ENCODE measurements around the gene TRPC6.

The TRPC6 gene

GRCh38 chr11:101509922-101510321 lies 73.9 kb downstream of the TRPC6 start:
- no peak overlapping the region for H3K4me3 ChIP-seq (ENCODE audit: low read depth, low read length)
- TF ChIP-seq, protein P1, sequence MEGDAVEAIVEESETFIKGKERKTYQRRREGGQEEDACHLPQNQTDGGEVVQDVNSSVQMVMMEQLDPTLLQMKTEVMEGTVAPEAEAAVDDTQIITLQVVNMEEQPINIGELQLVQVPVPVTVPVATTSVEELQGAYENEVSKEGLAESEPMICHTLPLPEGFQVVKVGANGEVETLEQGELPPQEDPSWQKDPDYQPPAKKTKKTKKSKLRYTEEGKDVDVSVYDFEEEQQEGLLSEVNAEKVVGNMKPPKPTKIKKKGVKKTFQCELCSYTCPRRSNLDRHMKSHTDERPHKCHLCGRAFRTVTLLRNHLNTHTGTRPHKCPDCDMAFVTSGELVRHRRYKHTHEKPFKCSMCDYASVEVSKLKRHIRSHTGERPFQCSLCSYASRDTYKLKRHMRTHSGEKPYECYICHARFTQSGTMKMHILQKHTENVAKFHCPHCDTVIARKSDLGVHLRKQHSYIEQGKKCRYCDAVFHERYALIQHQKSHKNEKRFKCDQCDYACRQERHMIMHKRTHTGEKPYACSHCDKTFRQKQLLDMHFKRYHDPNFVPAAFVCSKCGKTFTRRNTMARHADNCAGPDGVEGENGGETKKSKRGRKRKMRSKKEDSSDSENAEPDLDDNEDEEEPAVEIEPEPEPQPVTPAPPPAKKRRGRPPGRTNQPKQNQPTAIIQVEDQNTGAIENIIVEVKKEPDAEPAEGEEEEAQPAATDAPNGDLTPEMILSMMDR (conservative IDR thresholded peaks at IDR 0.05; ENCODE audit: low read depth, low read length): no peak
- DNase-seq (ENCODE audit: low read depth): no peak

DNA sequence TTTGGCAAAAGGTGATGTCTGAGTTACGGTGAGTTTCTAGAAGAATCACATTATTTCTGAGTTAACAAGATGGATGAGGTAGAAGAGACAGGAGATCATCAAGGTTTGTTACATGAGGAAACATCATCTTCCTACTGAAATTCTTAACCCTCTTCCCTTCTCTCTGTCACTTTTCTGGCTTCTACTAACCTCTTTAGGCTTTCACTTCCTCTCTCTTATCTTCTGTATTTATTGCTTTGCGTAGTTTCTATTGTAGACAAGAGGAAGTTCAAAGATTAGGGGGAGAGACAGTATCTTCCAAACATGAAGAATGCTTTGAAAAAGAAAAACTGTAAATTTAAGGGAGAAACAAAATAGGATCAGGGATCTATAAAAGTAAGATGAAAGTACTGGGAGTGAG lies 75.4 kb downstream of the TRPC6 start:
- no peak for DNase-seq (ENCODE audit: low read depth)
- H3K4me3 ChIP-seq (ENCODE audit: low read depth, low read length): no peak overlapping the region
- TF ChIP-seq, protein P1 (conservative IDR thresholded peaks at IDR 0.05; ENCODE audit: low read depth, low read length): no peak

DNA sequence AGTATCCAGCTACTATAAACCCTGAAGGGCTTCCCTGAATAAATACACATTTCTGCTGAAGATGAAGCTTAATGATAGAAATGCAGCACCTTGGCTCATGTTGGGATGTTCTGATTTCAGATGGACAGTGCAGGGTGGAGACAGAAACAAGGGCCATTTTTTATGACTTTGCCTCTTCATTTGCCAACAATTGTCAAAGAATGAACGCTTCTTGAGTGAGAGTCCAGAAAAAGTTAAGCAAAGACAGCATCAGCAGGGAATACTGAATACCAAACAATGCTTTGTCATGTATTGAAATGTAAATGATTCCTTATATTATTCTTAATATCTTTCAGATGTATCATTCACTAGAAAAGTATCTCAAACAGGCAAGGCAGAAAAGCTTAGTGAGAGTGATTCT lies 84.9 kb downstream of the TRPC6 start:
- TF ChIP-seq, protein P1 (conservative IDR thresholded peaks at IDR 0.05; ENCODE audit: low read depth, low read length): no peak
- no peak for DNase-seq (ENCODE audit: low read depth)
- H3K4me3 ChIP-seq (ENCODE audit: low read depth, low read length): no peak overlapping the region

DNA sequence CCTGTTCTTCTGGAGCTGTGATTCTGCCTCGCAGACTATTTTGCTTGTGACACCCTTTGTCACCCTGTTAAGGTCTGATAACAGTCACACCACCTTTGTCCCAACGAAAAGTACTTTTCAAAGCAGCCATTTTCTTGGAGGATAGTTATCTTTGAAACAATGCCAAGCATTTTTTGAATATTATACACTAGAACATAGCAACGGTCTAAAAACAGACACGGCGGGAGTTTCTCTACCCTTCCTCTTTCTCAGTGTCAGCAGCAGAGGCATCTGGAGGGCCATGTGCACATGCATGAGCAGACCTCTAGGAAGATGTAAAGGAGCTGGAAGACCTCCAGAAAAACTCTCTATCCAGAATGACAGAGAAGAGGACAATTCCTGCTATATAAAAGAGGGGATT lies 86.5 kb downstream of the TRPC6 start:
- no peak for DNase-seq (ENCODE audit: low read depth)
- TF ChIP-seq, protein P1 (conservative IDR thresholded peaks at IDR 0.05; ENCODE audit: low read depth, low read length): no peak
- H3K4me3 ChIP-seq (ENCODE audit: low read depth, low read length): no peak overlapping the region

DNA sequence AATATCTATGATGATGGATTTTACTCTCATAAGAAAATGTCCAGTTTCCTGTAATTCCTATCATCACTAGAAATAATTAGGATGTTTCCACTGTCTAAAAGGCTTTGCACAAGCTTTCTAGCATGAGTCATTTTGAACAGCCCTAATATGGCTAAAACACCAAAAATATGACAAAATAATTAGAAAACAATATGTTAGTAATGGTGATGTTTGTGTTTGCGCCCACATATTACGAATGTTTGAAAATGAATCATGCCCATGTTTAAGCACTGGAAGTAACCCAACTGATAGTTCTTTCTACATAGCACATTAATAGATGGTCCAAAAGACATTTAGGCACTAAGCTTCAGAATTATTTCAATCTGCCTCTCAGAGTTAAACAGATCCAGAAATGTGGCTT lies 96.0 kb downstream of the TRPC6 start:
- TF ChIP-seq, protein P1 (conservative IDR thresholded peaks at IDR 0.05; ENCODE audit: low read depth, low read length): no peak
- H3K4me3 ChIP-seq (ENCODE audit: low read depth, low read length): no peak overlapping the region
- DNase-seq (ENCODE audit: low read depth): no peak

GRCh38 chr11:101482556-101483124 lies 101.2 kb downstream of the TRPC6 start:
- DNase-seq (ENCODE audit: low read depth): no peak
- TF ChIP-seq, protein P1 (conservative IDR thresholded peaks at IDR 0.05; ENCODE audit: low read depth, low read length): no peak
- H3K4me3 ChIP-seq (ENCODE audit: low read depth, low read length): no peak overlapping the region

DNA sequence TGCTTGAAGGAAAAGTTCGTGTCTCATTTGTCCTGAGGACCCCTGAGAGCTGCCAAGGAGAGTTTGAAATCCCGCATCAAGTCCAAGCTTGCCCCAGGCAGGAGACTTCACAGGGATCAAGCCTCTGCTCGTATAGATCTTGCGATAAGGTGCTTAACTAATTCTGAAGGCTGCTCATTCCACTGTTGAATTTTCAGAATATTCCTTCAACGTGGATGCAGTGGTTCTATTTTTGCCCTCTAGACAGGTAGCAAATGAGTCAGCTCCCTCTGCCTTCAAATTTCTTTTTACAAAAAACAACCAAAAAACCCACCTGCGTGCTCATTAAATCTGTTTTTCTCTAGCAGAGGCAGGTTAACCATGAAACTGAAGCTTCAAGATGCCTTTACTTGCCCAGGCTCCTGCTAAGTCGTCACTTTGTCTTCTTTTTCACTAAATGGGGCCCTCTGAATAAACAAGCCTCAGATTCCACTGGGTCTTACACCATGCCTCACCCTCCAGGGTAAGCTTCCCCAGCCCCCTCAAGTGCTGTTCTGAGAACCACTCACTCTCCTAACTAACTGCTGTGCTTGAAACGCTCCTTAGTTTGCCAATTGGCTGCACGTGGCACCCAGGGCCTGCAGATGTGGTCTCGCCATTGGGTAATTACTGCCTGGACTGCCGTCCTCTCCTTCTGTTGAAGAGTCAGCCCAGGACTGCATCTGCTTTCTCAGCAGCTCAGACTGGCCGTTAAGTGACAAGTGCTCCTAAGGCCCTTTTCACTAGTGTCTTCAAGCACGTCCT lies 105.0 kb downstream of the TRPC6 start:
- TF ChIP-seq, protein P1 (conservative IDR thresholded peaks at IDR 0.05; ENCODE audit: low read depth, low read length): no peak

More for the DNA sequence above, 105.0 kb downstream of the TRPC6 start:
- H3K4me3 ChIP-seq (ENCODE audit: low read depth, low read length): no peak overlapping the region
- no peak for DNase-seq (ENCODE audit: low read depth)
